ENCODE results near the gene TRUB2. TPM values are rescaled to one million over a fixed set of nuclear protein-coding genes. Genes with fewer than 3 reads are reported as not detected.

The TRUB2 gene
- total and polyA plus RNA-seq, 2 of the 13 experiments (the other 11 are each of a cell fraction or from before 2014, with no cell fraction given) = 22.3 to 41.2 TPM

- TF ChIP-seq SIN3A (IDR thresholded peaks at IDR 0.05; ENCODE audit: borderline replicate concordance, low read depth, low read length) (peak; percentile 31; the same call in 1 of the 2 replicates), NPAS2 (CRISPR knock-in tag; IDR thresholded peaks at IDR 0.05; ENCODE audit: borderline replicate concordance) (no peak), RBFOX2 (IDR thresholded peaks at IDR 0.05; ENCODE audit: low read depth, low read length) (peak; percentile 76), ATF1 (CRISPR knock-in tag; IDR thresholded peaks at IDR 0.05) (peak; percentile 73), NRL (CRISPR knock-in tag; IDR thresholded peaks at IDR 0.05; ENCODE audit: borderline replicate concordance) (no peak), ZNF7 (CRISPR knock-in tag; IDR thresholded peaks at IDR 0.05) (no peak), MLX (CRISPR knock-in tag; IDR thresholded peaks at IDR 0.05) (no peak), NFIB (CRISPR knock-in tag; IDR thresholded peaks at IDR 0.05; ENCODE audit: borderline replicate concordance) (no peak), SAFB2 (CRISPR knock-in tag; IDR thresholded peaks at IDR 0.05; ENCODE audit: borderline replicate concordance, low read depth) (peak; percentile 95; the same call in 1 of the 2 replicates), ISL2 (CRISPR knock-in tag; IDR thresholded peaks at IDR 0.05) (0 out of 2 replicates have a peak, but pooled peaks have one; percentile 3), ATM (IDR thresholded peaks at IDR 0.05; ENCODE audit: borderline replicate concordance) (no peak), ZNF850 (CRISPR knock-in tag; conservative IDR thresholded peaks at IDR 0.05) (no peak), TIGD3 (CRISPR knock-in tag; IDR thresholded peaks at IDR 0.05; ENCODE audit: borderline replicate concordance) (no peak), ZNF496 (CRISPR knock-in tag; IDR thresholded peaks at IDR 0.05; ENCODE audit: insufficient replicate concordance) (no peak), GLI4 (CRISPR knock-in tag; IDR thresholded peaks at IDR 0.05; ENCODE audit: borderline replicate concordance) (peak; percentile 86; the same call in 1 of the 2 replicates), MYNN (CRISPR knock-in tag; IDR thresholded peaks at IDR 0.05; ENCODE audit: low read depth) (no peak; the same call in 1 of the 2 replicates), NR1H2 (CRISPR knock-in tag; IDR thresholded peaks at IDR 0.05; ENCODE audit: borderline replicate concordance, low read depth) (no peak), ZNF510 (CRISPR knock-in tag; IDR thresholded peaks at IDR 0.05; ENCODE audit: low read depth) (no peak), FOXK2 (IDR thresholded peaks at IDR 0.05) (no peak)
- TF ChIP-seq, protein P1, sequence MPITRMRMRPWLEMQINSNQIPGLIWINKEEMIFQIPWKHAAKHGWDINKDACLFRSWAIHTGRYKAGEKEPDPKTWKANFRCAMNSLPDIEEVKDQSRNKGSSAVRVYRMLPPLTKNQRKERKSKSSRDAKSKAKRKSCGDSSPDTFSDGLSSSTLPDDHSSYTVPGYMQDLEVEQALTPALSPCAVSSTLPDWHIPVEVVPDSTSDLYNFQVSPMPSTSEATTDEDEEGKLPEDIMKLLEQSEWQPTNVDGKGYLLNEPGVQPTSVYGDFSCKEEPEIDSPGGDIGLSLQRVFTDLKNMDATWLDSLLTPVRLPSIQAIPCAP (CRISPR knock-in tag; IDR thresholded peaks at IDR 0.05; ENCODE audit: low read depth) = no peak
- TF ChIP-seq, protein P2, sequence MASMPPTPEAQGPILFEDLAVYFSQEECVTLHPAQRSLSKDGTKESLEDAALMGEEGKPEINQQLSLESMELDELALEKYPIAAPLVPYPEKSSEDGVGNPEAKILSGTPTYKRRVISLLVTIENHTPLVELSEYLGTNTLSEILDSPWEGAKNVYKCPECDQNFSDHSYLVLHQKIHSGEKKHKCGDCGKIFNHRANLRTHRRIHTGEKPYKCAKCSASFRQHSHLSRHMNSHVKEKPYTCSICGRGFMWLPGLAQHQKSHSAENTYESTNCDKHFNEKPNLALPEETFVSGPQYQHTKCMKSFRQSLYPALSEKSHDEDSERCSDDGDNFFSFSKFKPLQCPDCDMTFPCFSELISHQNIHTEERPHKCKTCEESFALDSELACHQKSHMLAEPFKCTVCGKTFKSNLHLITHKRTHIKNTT (CRISPR knock-in tag; IDR thresholded peaks at IDR 0.05) = no peak
- TF ChIP-seq, protein P3, sequence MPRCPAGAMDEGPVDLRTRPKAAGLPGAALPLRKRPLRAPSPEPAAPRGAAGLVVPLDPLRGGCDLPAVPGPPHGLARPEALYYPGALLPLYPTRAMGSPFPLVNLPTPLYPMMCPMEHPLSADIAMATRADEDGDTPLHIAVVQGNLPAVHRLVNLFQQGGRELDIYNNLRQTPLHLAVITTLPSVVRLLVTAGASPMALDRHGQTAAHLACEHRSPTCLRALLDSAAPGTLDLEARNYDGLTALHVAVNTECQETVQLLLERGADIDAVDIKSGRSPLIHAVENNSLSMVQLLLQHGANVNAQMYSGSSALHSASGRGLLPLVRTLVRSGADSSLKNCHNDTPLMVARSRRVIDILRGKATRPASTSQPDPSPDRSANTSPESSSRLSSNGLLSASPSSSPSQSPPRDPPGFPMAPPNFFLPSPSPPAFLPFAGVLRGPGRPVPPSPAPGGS (CRISPR knock-in tag; IDR thresholded peaks at IDR 0.05) = 0 out of 2 replicates have a peak, but pooled peaks have one; percentile 41
- TF ChIP-seq, protein P4, sequence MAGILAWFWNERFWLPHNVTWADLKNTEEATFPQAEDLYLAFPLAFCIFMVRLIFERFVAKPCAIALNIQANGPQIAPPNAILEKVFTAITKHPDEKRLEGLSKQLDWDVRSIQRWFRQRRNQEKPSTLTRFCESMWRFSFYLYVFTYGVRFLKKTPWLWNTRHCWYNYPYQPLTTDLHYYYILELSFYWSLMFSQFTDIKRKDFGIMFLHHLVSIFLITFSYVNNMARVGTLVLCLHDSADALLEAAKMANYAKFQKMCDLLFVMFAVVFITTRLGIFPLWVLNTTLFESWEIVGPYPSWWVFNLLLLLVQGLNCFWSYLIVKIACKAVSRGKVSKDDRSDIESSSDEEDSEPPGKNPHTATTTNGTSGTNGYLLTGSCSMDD (CRISPR knock-in tag; IDR thresholded peaks at IDR 0.05) = no peak
These were observed 46.2 kb downstream of the TRUB2 start, which contains the start of gene SWI5 (continued) for GRCh38 chr9:128276008-128276573.
